GM12801 (cell line): ENCODE results near the gene PTBP1.

ENCODE experiments used
- TF ChIP-seq, protein P1 (sequence below): IDR thresholded peaks from one replicate; pipeline ENCODE4 v1.5.1; 2011; ENCODE audit warnings: control low read depth; ENCODE audit not compliant: insufficient read length; ENCODE audit errors: extremely low read depth

Gene PTBP1

GRCh38 chr19:831407-832369 is 34.4 kb downstream of the PTBP1 start:
- TF ChIP-seq, protein P1, sequence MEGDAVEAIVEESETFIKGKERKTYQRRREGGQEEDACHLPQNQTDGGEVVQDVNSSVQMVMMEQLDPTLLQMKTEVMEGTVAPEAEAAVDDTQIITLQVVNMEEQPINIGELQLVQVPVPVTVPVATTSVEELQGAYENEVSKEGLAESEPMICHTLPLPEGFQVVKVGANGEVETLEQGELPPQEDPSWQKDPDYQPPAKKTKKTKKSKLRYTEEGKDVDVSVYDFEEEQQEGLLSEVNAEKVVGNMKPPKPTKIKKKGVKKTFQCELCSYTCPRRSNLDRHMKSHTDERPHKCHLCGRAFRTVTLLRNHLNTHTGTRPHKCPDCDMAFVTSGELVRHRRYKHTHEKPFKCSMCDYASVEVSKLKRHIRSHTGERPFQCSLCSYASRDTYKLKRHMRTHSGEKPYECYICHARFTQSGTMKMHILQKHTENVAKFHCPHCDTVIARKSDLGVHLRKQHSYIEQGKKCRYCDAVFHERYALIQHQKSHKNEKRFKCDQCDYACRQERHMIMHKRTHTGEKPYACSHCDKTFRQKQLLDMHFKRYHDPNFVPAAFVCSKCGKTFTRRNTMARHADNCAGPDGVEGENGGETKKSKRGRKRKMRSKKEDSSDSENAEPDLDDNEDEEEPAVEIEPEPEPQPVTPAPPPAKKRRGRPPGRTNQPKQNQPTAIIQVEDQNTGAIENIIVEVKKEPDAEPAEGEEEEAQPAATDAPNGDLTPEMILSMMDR: no peak

GRCh38 chr19:834216-834615 is 37.0 kb downstream of the PTBP1 start:
- TF ChIP-seq, protein P1: no peak

DNA sequence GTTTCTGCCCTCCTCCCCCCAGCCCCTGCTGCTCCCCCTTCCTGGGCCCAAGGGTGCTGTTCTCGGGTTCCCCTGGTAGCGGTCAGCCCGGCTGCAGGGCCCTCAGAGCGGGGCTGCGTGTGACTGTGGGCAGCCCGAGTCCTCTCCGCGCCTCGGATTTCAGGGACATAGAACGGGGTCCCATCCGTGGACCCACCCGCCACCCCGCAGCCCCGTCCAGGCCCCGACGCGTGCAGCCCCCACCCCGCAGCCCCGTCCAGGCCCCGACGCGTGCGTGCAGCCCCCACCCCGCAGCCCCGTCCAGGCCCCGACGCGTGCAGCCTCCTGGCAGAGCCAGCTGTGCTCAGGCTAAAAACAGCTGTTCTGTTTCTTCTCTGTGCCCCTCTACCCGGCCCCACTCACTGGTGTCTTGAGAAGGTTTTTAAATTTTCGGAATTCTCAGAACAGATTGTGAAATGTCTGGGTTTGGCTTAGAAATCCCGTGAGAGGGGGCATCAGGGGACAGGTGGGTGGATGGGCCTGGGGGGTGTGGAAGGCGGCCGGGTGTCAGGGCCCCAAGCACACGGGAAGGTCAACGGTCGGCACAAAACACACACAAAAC is 38.1 kb downstream of the PTBP1 start:
- TF ChIP-seq, protein P1: no peak

DNA sequence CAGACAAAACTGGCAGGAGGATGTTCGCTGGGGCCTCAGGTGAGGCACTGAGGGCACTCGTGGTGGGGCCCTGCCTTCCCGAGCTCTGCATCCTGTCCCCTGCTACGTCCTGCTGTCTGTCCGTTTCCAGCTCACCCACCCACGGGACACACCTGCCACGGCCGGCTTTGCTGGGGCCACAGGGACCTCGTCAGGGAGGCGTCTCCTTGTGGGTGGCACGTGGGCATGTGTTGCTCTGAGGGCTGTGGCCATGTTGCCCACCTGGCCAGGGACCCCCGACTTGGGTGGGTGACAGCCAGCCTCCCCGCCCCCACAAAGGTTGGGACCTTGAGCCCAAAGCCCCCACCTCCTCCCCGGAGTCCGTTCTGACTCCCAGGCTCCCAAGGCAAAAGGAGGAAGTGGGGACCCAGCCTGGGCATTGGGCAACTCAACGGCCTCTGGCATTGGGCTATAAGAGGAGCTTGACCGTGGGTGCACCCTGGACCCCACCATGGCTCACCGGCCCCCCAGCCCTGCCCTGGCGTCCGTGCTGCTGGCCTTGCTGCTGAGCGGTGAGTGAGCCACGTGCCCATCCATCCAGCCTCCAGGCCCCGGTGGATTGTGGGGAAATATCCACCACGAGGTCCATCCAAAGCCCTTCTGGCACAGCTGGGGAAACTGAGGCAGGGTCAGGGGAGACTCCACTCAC is 43.4 kb downstream of the PTBP1 start, which contains the start of gene PRTN3:
Gene PRTN3 (plus strand): TSS at position 481 of the 688 bp plus-strand sequence. CDS start 10 bp downstream, at position 491.
- TF ChIP-seq, protein P1: no peak

DNA sequence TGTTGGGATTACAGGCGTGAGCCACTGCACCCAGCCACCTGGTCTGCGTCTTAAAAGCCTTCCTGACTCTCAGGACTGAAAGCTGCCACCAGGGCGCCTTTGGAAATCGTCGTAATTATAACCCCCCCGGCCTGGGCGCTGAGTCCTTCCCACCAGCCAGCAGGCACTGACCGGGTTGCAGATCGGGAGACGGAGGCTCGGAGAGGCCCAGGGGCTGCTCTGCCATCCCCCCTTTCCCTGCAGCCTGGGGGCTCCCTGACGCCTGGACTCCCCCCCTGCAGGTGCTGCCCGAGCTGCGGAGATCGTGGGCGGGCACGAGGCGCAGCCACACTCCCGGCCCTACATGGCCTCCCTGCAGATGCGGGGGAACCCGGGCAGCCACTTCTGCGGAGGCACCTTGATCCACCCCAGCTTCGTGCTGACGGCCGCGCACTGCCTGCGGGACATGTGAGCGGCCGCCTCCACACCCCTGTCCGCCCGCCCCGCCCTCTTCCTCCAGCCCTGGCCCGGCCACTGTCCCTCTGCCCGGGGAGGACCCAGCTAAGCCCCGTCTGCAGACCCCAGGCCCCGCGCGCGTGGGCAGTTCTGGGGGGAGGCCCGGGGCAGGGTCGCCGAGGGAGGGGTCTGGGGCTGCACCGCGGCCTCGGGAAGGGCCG is 46.1 kb downstream of the PTBP1 start:
- TF ChIP-seq, protein P1: no peak

DNA sequence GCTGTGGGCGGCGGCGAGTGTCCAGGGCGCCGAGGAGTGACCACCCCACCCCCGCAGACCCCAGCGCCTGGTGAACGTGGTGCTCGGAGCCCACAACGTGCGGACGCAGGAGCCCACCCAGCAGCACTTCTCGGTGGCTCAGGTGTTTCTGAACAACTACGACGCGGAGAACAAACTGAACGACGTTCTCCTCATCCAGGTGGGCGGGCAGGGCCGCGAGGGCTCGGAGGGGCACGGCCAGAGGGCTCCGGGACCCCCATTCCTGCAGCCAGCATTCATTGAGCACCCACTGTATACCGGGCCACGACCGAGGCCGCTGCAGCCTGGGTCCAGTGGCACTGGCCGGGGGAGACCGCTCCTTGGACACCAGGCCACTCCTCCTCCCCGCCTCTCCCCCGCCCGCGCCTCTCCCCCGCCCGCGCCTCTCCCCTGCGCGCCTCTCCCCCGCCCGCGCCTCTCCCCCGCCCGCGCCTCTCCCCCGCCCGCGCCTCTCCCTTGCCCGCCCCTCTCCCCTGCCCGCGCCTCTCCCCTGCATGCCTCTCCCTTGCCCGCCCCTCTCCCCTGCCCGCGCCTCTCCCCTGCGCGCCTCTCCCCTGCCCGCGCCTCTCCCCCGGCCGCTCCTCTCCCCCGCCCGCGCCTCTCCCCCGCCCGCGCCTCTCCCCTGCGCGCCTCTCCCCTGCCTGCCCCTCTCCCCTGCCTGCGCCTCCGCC is 46.7 kb downstream of the PTBP1 start:
- TF ChIP-seq, protein P1: no peak
